HG02938 (cell line): Measurements from ENCODE around the gene C3orf22.

Experiments used
- ATAC-seq: cut with Tn5 transposase; IDR thresholded peaks from one replicate; pipeline ENCODE4 v1.9.1; 2021; ENCODE audit warnings: mild to moderate bottlenecking, moderate library complexity; ENCODE audit not compliant: unreplicated experiment

Gene C3orf22

DNA sequence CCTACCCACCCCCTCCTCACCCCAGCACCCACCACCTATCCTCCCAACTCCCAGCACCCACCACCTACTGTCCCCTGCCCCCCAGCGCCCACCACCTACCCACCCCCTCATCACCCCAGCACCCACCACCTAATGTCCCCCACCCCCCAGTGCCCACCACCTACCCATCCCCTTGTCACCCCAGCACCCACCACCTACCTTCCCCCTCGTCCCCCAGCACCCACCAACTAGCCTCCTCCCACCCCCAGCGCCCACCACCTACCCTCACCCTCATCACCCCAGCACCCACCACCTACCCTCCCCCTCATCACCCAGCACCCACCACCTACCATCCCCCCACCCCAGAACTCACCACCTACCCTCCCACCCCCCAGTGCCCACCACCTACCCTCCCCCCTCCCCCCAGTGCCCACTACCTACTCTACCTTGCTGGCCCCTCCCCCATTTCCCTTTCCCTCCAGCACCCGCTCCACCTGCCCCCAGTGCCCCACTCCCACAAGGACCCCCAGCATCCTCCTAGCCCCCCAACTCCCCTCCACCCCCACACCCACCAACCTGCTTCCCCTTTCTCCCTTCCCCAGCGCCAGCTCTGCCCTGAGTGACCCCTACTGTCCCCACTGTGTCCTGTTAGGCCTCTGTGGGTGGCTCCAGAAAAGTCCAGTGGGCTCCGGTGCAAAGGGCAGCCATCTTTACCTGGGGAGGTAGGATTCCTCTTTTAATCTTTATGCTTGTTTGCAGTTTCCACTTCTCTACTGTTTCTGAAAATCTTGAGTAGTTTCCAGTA is 42.4 kb downstream of the C3orf22 start:
- ATAC-seq = no peak

DNA sequence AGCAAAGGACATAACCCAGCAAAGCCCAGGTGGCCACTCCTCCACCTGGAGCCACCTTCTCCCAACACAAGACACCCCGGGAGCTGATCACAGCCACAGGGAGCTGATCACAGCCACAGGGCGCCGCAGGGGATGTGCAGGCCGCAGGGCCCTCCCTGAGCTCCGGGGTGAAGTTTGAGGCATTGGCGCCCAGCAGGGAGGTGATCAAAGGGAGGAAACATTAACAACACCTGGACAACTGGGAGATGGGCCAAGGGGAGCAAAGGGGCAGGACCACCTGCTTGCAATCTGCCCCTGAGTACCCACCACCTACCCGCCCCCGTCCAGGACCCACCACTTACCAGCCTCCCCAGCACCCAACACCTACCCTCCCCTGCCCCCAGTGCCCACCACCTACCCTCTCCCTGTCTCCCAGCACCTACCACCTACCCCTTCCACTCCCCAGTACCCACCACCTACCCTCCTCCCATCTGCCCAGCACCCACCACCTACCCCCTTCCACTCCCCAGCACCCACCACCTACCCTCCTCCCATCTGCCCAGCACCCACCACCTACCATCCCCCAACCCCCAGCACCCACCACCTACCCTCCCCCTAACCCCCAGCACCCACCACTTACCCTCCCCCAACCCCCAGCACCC is 43.5 kb downstream of the C3orf22 start:
- no peak for ATAC-seq

DNA sequence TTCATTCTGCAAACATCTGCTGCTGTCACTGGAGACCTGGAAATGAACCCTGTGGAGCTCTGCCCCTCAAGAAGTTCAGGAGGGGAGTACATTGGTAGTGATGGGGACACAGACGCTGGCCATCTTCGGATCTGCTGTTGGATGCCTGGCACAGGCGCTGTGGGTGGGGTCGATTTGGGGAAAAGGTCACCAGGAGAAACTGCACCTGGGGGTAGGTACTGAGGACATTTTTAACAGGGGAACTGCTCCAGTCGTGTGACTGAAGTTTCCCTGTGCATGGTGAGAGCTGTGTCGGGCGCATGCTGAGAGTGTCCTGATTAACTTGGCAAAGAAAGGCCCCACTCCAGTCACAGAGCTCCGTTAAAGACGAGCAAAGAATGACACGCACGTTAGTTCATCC is 44.6 kb downstream of the C3orf22 start:
- no peak for ATAC-seq

DNA sequence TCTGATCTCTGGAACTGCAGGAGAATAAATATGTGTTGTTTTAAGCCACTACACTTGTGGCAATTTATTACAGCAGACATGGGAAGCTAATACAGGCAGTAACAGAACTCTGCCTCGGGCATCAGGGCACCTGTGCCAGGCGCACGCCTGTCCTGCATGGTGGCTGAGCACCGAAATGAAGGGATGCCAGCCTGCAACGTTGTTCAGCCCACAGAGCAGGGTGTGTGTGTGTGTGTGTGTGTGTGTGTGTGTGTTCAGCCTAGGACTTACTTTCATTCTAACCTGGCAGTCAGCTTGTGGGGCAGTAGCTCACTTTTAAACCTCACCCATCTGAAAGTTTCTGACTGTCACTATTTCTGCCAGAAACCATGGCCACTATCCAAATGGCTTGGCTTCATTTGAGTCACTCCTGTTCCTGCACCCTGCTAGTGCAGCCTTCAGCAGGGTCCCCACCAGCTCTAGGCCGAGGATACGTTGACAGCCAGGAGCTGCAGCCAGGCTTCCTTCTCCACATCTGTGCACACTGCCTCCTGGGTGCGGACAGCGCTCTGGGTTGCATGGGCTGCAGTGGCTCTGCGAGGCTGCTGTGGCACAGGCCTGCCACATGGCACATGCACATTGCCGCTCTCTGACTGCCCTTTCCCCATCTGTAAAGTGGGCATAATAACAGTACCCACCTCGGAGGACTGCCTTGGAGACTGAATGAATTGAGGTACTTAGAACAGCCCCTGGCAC is 45.6 kb downstream of the C3orf22 start:
- ATAC-seq = no peak

DNA sequence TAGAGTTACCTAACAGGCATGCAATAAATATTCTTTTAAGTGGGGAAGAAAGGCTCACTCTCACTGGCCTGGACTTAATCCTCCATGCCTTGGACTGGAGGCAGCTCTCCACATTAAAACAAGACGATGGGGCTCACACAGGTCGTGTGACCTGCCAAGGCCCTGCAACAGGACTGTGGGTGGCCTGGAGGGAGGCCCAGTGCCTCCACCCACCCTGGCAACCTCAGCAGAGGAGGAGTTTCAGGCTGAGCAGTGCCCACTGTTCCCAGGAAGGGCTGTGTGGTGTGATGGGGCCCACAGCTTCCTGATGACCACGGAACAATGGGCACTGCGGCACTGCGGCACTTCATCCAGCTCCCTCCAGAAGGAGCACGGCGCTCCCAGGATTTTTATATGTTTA is 46.7 kb downstream of the C3orf22 start:
- no peak for ATAC-seq

DNA sequence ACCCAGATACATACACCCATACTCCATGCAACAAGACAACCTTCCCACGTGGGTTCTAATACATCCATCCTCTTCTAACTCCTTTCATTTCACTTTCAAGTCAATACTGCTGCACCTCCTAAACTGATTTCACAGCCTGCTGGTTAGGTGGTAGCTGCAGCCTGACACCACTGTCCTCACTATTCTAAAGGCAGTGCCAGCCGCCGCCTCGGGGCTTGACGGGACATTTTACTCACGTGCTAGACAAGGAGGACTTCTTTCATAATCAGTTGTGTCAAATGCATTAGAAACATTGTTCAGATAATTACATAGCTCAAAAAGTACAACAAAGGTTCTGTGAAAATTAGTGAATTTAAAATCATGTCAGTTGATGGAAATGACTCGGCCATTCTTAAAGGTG is 47.4 kb downstream of the C3orf22 start:
- ATAC-seq = no peak

DNA sequence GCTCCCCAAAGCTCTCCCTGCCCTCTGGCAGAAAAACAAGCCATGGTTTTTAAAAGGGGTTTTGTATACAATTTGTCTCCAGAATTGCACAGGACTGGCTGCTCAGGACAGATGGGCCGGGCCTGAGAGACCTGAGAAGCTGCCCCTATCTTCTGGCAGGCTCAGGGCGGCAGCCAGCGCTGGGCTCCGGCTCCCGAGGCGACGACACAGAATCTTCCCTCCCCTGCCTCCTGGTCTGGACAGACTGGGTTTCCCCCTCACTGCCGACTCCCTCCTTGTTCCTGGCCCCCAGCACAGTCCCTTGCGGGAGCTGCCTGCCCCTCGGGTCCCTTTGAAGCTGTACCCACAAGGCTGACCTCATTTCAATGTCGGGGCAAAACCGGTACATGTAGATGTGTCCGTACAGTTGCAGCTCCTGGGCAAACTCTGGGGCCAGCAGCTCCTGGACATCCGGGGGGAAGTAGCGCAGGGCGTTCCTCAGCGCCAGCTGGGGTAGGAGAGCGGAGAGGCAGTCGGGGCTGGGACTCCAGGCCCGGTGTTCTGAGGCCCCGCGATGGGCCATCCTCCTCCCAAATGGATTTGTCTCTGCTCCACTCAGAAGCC is 48.3 kb downstream of the C3orf22 start:
- ATAC-seq = no peak

DNA sequence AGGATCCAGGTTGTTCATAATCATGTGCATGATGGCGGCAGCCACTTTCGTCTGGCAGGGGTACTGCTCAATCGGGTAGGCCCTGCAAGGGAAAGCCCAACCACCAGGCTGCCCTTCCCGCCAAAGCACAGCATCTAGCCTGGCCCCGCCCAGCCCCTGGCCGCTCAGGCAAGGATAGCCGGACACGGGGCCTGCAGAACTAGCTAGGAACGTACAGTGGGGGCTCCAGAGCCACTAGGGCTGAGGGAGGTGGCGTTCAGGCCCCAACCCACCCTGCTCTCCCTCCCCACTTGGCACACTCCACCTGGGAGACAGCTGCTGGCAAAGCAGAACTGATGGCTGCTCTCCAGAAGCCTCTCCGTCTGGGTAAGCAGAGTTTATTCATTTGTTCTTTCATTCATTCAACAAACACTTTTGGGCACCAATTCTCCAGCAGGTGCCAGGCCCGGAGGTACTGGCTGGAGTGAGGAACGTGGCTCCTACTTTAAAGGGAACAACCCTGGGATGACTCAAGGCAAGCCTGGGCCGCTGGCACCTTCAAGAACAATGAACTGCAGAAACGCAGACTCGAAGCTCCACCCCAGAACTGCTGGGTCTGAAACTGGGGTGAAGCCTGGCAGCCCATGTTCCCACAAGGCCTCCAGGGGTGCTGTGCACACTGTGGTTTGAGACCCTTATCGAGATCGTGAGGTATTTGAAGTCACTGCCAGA is 49.0 kb downstream of the C3orf22 start:
- no peak for ATAC-seq

DNA sequence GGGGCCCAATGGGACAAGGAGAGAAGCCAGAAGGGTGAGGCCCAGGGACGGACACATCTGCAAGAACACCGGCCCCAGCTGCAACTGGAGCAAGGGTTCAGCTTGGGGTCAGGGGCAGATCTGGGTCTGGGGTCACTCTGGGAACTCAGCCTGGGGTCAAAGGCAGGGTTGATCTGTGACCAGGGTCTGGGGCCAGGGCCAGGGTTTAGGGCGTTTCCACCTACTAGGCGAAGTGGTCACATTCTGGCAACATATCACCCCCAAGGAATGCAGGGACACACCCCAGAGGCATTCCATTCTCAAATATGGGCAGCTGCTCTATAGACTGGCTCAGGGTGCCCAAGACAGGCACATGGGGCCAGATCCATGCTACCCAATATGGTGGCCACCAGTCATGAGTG is 50.2 kb downstream of the C3orf22 start:
- no peak for ATAC-seq

DNA sequence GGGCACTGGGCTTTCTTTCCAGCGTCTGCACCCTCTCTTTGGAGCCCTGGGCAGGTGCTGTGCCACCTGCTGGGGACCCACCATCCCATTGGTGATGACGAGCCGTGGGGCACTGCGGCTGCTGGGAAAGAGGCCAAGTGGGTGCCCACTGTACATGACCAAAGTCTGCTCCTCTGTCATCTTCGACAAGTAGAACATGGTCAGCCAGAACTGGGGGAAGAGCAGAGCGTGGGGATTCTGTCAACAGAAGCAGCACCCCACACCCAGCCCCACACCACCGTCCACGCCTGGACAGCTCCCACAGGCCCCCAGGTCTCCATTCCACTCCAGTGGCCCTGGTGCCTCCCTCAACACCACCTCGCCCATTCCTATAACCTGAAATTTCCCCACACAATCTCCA is 50.8 kb downstream of the C3orf22 start:
- no peak for ATAC-seq

DNA sequence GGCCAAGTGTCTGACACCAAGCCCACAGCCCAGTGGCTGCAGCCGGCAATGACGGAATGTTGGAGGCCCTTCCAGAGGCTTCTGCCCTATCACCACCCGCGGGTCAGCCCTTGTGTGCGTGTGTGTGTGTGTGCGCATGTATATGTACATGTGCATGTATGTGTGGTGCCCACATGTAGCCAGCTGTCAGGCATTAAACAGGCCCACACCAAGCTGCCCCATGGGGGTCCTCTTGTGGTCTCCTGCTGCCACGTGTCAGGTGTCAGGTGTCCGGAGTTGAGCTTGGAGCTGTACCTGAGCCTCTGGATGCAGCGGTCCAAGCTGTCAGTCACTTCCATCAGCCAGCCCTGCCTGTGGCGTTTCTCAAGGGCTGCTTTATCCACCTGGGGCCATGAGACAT is 55.0 kb downstream of the C3orf22 start:
- no peak for ATAC-seq

DNA sequence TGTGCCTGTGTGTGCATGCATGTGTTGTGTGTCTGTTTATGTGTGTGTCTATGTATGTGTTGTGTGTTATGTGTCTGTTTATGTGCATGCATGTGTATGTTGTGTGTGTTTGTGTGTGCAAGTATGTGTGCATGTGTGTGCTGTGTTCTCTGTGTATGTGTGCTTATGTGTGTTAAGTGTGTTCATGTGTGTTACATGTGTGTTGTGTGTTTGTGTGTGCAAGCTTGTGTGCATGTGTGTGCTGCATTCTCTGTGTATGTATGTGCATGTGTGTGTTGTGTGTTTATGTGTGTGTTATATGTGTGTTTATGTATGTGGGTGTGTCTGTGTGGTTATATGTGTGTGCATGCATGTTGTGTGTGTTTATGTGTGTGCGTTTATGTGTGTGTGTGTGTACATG is 56.1 kb downstream of the C3orf22 start:
- ATAC-seq = no peak

DNA sequence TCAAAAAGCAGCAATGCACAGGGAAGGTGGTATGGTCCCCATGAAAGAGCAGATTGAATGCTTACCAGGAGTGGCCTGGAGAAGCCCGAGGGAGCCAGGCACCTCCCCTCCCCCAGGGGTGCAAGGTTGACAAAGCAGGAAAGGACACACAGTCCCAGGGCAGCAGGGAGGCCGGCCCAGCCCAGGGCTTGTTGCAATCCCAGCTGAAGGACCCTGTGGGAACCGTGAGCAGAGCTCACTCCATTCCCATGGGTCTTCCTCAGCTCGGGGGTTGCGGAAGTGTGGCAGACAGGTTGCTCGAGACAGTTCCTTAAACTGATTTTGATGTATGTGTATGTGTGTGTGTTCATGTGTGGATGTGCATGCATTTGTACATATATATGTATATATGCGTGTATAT is 57.0 kb downstream of the C3orf22 start:
- no peak for ATAC-seq

DNA sequence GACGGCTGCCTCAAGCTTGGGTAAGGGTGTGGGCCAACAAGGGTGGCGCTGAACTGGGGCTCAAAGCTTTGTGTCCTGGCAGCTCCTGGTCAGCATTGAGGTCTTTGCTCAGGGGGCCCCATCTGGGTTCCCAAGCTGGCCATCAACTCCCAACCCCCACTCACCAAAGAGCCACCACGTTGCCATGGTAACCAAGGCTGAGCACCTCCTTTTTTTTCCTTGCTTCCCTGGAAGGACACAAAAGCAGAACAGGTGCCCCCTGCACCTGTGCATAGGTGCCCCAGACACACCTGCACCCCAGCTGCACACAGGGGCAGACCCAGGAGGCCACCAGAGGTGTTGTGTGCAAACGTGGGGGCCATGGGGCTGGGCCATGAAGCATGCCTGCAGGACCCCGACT is 57.7 kb downstream of the C3orf22 start:
- no peak for ATAC-seq

DNA sequence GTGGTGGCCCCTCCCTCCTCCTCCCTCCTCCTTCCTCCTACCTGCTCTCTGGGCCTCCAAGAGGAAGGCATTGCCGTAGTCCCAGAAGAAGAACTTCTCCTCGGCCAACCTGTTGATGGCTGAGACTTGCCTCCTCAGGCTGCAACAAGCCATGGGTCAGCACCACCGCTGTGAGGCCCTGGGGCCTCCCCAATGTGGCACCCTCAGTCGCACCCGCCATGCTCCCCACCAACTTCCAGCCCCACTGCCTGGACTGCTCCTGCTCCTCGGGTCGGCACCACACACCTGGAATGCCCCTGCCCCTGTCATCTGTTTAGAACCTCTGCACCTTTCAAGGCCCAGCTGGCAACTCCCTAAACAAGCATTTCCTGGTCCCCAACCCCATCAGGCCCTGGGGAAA is 58.7 kb downstream of the C3orf22 start:
- no peak for ATAC-seq
